ENCODE measurements around the gene SLC22A25.
"Not testable (repeated sequence)": the region's sequence is repeated elsewhere in the genome, so short reads cannot be mapped to it uniquely, and the experiment has no call there.

Gene SLC22A25

DNA sequence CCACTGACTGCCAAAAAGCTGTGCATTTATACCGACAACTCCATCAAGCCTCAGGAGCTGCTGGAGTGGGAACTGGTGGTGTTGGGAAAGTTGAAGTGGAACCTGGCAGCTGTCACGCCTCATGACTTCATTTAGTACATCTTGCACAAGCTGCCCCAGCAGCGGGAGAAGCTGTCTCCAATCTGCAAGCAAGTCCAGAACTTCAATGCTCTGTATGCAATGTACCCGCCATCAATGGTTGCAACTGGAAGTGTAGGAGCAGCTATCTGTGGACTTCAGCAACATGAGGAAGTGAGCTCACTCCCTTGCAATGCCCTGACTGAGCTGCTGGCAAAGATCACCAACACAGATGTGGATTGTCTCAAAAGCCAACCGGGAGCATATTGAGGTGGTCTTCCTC, at the start of gene SLC22A25:
SLC22A25 (minus strand) TSS at position 67 of the 400 bp plus-strand sequence. CDS start 13,947 bp downstream, outside the sequence.
- DNase-seq, result no peak

DNA sequence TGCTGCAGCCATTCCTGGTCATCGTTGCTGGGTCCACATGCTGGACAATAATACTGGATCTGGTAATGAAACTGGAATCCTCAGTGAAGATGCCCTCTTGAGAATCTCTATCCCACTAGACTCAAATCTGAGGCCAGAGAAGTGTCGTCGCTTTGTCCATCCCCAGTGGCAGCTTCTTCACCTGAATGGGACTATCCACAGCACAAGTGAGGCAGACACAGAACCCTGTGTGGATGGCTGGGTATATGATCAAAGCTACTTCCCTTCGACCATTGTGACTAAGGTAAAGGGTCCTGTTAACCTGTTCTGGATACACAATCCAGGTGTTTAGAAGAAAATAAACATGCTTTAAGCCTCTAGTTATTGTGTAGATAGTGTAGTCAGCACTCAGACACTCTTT, 46.9 kb upstream of the SLC22A25 start:
- DNase-seq, result no peak

DNA sequence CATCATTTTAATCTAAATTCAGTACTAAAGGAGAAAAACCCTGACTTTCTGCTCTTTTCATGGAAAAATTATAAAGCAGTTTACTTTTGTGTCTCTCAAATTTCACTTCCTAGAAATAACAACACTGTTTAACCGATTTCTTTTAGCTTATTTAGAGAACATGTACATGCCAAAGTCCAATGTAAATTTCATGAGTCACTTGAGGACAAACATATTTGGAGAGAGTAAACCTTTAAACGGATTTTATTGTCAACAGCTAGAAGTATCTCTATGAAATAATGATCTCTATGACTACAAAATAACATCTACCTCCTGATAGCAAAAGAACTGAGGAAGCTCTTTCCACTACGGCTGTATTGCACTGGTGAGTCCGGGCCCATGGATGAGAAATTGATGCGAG, 46.3 kb upstream of the SLC22A25 start:
- DNase-seq, result no peak

DNA sequence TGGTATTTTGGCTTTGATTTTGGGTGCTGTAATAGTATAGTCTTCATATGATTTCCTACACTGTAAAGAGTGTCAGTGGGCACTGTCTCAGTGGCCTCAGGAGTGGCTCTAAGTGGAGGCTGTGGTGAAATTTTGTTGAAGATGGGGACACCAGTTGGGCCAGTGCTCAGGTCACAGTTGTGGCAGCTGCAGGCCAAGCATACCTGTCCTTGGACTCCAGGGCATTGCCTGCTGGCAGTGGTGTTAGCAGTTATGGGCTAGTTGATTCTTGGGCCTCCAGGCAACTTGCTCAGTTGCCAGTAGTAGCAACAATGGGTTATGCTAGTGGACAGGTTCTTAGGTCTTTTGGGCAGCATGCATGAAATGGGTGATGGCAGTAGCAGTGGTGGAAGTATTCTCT, 39.2 kb upstream of the SLC22A25 start:
- DNase-seq, result no peak

DNA sequence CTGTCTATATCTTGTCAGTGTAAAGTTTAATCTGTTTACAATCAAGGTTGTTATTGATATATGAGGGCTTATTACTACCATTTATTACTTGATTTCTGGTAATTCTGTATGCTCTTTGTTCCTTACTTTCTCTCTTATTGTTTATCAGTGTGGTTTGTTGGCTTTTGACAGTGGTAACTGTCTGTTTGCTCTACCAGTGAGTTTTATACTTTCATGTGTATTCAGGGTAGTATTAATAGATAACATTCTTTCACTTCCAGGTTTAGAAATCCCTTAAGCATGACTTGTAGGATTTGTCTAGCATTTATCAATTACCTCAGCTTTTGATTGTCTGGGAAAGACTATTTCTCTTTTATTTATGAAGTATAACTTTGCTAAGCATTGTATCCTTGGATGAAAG, 37.5 kb upstream of the SLC22A25 start:
- DNase-seq, result no peak

DNA sequence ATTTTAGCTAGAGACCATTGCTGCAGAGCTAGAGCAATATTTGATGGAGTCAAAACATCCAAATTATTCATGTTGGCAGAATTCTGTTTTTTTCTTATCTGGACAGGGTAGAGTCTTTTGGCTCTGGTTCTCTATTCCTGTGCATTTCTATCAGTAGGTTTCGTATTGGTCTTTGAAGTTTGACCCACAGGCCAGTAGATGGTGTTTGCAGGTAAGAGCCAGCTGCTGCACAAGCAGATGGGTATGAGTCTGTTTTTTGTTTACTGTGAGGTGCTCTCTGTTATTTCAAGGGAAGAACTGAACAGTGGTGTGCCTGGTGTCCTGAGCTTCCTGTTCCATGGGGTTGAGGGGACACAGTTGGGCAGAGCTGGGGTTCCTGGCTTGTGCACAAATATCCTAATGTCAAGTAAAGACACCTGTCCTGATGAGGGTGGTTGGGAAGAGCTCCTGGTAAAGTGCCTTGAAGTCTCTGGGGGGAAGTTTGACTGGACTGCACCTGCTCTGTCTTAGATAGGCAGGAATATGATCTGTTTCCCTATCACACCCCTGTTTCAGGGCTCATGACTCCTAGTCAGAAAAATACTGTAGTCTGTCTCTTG, 34.0 kb upstream of the SLC22A25 start:
- DNase-seq, result no peak

DNA sequence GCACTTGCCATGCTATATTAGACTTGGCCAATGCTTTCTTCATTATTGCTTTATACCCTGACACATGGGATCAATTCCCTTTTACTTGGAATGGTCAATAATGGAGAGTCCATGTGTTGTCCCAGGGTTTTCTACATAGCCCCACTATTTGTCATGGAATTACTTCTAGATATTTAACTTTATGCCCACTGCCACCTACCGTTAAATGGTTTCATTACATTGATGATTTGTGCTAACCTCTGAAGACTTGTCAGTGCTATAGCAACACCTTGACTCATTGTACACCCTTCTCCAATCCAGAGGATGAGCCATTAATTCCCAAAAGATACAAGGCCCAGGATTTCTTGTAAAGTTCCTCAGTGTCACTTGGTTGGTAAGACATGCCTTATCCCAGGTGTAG, 31.4 kb upstream of the SLC22A25 start:
- DNase-seq, result no peak

DNA sequence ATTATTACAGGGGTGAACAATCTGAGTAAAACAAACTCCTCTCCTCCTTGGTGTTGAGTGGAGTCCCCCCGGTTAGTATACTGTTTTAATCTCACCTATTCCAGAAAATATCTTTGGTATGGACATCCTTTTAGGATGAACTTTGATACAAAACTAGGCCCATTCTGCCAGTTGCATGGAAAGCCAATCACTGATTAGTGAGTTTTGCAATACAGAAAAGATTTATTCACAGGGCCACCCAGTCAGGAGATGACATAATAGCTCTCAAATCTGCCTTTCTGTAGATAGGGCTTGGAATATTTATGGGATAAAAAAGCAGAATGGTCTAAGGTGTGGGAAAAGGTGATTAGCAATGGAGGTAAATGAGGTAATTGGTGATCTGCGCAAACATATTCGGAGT, 30.3 kb upstream of the SLC22A25 start:
- DNase-seq, result no peak

DNA sequence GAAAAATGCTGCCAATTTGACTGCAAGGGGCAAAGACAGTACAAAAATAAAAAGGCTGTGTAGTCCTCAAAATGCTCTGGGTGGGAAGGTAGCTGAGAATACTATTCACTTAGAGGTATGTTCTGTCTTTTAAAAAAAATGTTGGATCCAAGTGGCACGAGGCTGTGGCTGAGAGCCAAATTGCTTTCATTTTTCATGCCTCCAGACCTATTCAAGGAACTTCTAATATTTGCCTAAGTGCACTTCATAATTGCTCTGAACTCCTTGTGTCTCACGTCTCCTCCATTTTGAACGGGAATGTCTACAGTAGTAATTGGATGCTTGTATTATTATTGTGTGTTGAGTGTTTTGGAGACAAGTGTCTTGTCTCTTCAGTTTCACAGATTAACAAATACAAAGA, 19.1 kb upstream of the SLC22A25 start:
- DNase-seq, result no peak

DNA sequence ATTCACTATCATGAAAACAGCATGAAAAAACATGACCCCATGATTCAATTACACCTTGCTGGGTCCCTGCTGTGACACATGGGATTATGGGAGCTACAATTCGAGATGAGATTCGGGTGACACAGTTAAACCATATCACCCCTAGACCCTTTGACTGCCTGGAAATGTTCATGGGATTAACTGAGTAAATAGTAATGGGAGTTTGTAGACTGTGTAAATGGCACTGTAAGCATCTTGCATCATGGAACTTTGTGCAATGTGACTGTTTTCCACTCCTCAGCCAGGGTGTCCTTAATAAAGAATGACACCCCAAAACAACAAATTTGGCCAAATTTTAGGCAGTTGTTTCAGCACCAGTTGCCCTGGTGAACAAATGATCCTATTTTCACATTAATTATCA, 7.9 kb upstream of the SLC22A25 start:
- DNase-seq, result no peak

DNA sequence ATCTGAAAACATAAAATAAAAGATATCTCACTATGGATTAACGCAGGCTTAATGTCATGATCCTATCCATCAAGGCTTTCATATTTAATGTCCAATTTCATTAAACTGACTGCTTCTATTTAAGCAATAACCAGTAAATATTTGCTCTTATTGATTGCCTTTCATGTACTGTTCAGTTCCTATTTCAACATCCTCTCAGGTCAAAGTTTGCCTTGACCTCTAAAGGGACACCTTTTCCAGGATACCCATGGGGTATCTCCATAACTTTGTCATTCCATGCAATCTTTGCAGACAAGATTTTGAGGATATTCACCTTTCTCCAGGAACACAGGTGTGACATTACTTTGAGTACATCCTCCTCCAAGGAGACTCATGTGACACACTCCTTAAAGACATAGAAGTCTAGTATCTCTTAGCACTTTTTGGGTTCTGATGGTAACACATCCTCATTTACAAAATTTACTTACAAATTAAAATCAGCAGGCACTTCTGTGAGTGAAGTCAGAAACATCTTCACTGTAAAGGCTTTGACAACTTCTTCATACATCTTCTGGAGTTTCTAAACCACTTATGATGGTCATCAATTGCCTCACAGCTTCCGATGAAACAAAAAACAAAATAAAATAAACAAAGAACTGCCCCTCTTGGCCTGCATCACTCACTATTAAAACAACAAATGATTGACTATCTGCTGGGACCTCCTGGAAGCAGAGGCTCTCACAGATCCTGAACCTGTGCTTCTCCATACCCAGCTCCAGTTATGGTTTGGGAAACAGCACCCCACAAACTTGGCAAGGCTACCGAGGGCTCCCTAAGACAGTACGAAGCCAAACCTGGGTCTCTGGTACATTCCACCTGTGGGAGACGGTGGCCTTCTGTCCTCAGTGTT, 7.0 kb upstream of the SLC22A25 start:
- DNase-seq, result no peak

DNA sequence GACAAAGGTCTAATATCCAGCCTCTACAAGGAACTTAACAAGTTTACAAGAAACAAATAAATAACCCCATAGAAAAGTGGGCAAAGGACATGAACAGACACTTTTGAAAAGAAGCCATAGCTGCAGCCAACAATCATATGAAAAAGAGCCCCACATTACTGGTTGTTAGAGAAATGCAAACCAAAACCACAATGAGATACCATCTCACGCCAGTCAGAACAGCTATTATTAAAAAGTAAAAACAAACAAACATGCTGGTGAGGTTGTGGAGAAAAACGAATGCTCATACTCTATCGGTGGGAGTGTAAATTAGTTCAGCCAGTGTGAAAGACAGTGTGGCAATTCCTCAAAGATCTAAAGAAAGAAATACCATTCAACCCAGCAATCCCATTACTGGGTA, 5.6 kb upstream of the SLC22A25 start:
- DNase-seq, result no peak

DNA sequence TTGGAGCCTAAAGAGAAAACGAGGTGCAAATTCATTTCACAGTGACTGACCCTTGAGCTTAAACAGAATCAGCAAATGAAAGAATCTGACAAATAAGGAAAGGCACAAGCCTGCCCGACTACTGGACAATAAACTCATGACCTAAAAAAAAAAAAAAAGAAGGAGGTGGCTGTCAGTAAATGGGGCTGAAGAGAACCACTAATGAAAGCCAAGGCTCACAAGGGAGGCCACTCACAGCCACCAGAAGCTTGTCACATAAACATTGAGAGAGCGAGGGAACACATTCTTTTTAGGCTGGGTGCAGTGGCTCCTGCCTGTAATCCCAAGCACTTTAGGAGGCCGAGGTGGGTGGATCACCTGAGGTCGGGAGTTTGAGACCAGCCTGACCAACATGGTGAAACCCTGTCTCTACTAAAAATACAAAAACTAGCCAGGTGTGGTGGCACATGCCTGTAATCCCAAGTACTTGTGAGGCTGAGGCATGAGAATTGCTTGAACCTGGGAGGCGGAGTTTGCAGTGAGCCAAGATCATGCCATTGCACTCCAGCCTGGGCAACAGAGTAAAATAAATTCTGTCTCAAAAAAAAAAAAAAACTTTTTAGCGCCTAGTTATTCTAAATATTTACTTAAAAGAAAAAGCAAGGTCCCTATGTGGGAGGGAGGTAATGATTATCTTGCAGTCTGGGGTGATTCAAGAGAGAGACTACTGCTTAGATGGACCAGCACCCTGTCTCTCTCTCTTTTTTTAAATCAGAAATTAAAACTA, 4.0 kb upstream of the SLC22A25 start:
- DNase-seq, result not testable (repeated sequence)

DNA sequence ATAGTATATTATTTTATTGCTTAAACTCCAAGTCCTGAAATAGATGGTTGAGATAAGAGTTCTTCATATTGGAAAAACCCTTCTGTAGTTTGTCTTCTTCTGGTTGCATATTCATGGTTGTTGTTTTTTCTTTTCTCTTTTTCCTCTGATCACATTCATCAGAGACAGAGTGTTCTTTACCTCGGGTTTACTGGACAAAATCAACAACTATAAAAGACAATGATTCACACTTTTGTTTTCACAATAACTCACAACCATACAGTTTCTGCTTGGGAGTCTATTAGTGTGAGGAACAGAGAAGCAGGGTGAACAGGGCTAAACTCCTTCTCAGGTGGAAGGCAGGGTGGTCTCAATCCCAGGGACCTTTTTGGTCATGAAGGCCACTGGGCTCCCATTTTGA, 2.6 kb upstream of the SLC22A25 start:
- no peak for DNase-seq

DNA sequence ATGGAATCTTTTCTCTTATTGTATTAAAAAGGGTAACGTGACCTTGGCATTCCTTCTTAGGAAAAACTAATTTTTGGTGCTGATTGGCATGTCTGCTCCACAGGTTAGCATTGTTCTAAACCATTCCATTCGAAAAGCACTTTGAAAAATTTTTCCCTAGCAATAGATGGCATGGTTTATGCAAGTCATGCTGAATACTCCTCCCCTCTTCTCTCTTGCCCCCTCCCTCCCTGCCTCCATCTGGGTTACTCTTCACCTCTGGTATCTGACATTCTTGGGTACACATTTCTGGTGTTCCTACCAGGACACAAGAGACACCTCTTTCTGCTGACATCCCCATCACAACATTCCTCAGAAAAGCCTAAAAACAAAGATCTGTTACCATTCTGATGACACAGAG, 1.5 kb upstream of the SLC22A25 start:
- DNase-seq, result no peak

DNA sequence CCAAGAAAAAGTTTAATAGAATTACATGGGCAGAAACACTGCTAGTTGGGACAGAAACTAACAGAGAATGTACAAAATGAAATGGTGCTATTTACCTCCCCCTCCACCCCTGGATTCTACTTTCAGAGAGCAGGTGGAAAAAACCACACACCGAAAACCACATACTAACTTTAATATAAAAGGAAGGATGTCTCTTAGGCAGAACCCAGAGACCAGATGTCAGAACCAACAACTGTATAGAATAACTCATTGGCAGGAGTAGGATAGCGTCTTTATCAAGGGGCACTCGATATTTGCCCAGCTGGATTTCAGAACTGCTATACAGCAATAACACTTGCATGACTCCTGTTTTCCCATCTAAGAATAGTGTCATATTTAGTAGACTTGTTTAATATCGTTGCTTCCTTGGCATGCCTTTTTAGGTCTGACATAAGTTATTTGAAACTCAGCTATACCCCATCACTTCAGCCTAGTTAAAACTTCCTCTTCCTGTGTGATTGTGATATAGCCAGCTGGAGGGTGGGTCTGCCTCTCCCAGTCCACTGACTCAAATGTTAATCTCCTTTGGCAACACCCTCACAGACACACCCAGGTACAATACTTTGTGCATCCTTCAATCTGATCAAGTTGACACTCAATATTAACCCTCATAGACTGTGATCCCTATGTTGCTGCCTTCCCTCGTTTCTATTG, 1.2 kb downstream of the SLC22A25 start:
- DNase-seq, result no peak

DNA sequence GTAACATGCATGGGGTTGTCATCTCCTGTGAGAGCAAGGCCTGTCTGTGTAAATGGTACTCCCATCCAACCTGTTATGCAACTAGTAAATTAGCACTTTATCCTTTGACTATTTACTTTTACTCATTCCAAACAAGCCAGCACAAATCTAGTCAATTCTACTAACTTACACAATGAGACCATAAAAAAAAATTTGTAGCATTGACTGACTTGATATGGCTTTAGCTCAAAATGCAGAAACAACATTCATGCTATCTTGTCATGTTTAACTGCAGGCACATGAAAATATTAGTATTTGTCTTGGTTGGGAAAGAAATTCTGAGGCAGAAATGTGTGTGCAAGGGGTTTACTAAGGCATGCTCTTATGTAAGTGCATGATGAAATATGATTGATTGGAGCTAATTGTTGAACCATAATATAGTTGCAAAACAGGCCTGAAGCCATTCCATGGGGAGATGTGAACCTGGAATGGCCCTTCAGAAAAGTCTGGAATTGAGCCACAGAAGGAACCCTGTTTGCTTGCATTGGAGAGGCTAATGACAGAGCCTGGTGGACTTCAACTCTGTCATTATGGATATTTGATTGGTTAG, 2.5 kb downstream of the SLC22A25 start:
- no peak for DNase-seq

DNA sequence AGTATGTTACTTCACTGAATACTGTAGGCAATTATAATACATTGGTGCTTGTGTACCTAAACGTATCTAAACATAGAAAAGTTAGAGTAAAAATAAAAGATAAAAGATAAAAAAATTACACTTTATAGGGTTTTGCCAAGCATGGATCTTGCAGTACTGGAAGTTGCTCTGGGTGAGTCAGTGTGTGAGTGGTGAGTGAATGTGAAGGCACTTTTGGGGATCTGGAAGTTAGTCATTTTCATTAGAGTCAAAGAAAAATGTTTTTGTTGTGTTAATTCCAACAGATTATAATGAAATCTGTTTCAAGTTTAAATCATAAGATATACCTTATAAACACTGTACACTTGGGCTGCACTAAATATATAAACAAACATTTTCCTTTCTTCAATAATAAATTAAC, 3.3 kb downstream of the SLC22A25 start:
- no peak for DNase-seq

DNA sequence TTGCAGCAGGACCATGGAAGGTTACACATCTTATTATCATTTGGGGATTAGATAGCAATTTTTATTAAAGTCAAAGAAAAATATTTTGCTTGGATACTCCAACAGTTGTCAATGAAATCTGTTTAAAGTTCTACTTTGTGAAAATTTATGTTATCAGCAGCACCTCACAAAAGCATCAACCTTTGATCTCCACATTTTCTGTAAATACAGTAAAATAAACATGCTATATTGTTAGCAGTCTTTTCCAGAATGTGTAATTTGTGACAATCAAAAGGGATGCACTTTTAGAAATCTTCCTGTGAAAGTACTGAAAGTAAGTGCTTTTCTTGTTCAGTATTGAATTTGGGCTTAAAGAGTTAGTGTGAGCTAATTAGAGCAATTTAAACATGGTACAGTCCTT, 4.1 kb downstream of the SLC22A25 start:
- DNase-seq, result no peak

DNA sequence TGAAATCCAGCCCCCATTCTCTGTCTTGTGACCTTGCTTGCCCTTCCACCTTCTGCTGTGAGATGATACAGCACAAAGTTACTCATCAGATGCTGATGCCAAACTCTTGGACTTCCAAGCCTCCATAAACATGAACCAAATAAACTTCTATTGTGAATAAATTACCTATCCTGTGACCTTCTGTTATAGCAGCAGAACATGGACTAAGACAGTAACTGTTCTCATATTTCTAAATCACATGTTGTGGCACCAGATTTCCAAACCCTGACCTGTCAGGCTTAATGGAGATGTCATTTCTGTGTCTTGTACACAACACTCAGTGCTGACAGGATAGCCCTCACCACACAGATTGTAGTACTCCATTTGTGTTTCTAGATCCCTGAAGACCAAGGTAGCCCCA, 6.0 kb downstream of the SLC22A25 start:
- no peak for DNase-seq

DNA sequence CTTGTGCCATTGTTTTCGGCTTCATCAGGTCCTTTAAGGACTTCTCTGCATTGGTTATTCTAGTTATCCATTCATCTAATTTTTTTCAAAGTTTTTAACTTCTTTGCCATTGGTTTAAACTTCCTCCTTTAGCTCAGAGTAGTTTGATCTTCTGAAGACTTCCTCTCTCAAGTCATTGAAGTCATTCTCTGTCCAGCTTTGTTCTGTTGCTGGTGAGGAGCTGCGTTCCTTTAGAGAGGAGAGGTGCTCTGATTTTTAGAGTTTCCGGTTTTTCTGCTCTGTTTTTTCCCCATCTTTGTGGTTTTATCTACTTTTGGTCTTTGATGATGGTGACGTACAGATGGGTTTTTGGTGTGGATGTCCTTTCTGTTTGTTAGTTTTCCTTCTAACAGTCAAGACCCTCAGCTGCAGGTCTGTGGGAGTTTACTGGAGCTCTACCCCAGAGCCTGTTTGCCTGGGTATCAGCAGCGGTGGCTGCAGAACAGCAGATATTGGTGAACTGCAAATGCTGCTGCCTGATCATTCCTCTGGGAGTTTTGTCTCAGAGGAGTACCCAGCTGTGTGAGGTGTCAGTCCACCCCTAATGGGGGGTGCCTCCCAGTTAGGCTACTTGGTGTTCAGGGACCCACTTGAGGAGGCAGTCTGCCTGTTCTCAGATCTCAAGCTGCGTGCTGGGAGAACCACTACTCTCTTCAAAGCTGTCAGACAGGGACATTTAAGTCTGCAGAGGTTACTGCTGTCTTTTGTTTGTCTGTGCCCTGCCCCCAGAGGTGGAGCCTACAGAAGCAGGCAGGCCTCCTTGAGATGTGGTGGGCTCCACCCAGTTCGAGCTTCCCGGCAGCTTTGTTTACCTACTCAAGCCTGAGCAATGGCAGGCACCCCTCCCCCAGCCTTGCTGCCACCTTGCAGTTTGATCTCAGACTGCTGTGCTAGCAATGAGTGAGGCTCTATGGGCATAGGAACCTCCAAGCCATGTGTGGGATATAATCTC, 7.6 kb downstream of the SLC22A25 start:
- DNase-seq, result not testable (repeated sequence)

DNA sequence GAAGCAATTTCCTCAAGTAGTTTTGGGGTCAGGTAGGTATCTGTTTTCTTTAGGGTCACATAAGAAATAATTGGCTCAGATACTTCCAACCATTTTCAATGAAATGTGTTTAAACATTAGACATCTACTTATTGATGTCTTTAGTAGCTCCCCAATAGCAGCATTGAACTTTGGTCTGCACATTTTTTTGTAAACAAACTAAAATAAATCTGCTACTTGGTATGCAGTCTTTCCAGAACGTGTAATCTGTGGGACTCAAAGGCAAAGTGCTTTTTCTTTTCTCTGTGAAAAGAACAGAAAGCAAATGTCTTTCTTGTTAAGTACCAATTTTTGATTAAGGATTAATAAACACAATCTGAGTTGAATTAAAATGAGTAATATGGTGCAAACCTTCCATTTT, 13.6 kb downstream of the SLC22A25 start:
- DNase-seq, result no peak
